ENCODE measurements around the gene ZNF320.
"Not testable (repeated sequence)": the region's sequence is repeated elsewhere in the genome, so short reads cannot be mapped to it uniquely, and the experiment has no call there.

The ZNF320 gene

GRCh38 chr19:52917531-52917930, 20.1 kb upstream of the ZNF320 start:
- DNase-seq: no peak

GRCh38 chr19:52910648-52911047, 13.2 kb upstream of the ZNF320 start:
- no peak for DNase-seq

GRCh38 chr19:52904052-52904780, 6.8 kb upstream of the ZNF320 start:
- DNase-seq: not testable (repeated sequence)

GRCh38 chr19:52901842-52902241, 4.4 kb upstream of the ZNF320 start:
- no peak for DNase-seq

GRCh38 chr19:52898596-52898995, 1.2 kb upstream of the ZNF320 start:
- not testable (repeated sequence) for DNase-seq

- no peak for DNase-seq
Measured at GRCh38 chr19:52898101-52898500, 666 bp upstream of the ZNF320 start.

- DNase-seq: no peak
Measured at GRCh38 chr19:52896431-52897137, 851 bp downstream of the ZNF320 start.

- DNase-seq: no peak
Measured at GRCh38 chr19:52891336-52891735, 6.1 kb downstream of the ZNF320 start.

- no peak for DNase-seq
Measured at GRCh38 chr19:52889931-52890330, 7.5 kb downstream of the ZNF320 start.

GRCh38 chr19:52889076-52889475, 8.4 kb downstream of the ZNF320 start:
- DNase-seq: no peak

GRCh38 chr19:52880895-52881389, 16.5 kb downstream of the ZNF320 start:
- no peak for DNase-seq

- DNase-seq: not testable (repeated sequence)
Measured at GRCh38 chr19:52872996-52873395, 24.4 kb downstream of the ZNF320 start.

- DNase-seq: no peak
Measured at GRCh38 chr19:52871466-52871865, 26.0 kb downstream of the ZNF320 start.

- not testable (repeated sequence) for DNase-seq
Measured at GRCh38 chr19:52868031-52868430, 29.4 kb downstream of the ZNF320 start.

GRCh38 chr19:52857378-52858191, 39.9 kb downstream of the ZNF320 start, which contains the start of gene ZNF468:
Gene ZNF468 (minus strand): TSS chr19:52857619. CDS start chr19:52854272, 3,347 bp downstream.
- DNase-seq: not testable (repeated sequence)

- not testable (repeated sequence) for DNase-seq
Measured at GRCh38 chr19:52856540-52857377, 40.7 kb downstream of the ZNF320 start.
